ENCODE data around the gene TP53. TPM values are rescaled to one million over a fixed set of nuclear protein-coding genes. Genes with fewer than 3 reads are reported as not detected.
"Not testable (repeated sequence)": the region's sequence is repeated elsewhere in the genome, so short reads cannot be mapped to it uniquely, and the experiment has no call there.

TP53 gene
- total and polyA plus RNA-seq, 7 experiments from 2014 or later: 30.9 to 226 (median 59.1) TPM

GRCh38 chr17:7626307-7626706, 61.0 kb downstream of the TP53 start:
- POLR2A ChIA-PET: interaction anchor here (1.0 to 3.0 kb wide), 6 partner anchors 9 to 77 kb away, joined by 4 to 76 read pairs (median 9); partner anchors contain the start of genes FXR2, TP53 and WRAP53
- no peak for DNase-seq
- Mint-ChIP-seq H3K27me3 (no peaks in the 10 kb centered on the region), H3K36me3 (peaks cover 0 to 3% (median 0%) of the 10 kb centered on the region in 5 donors), H3K4me1 (peaks cover 7 to 19% (median 16%) of the 10 kb centered on the region in 7 donors), H3K9me3 (no peaks in the 10 kb centered on the region), H3K27ac (peak overlapping the region in 7 of 9 donors; percentile 41 to 91 (median 85)), H3K4me3 (peak overlapping the region; percentile 90 to 96 (median 94))
- Histone ChIP-seq H3K36me3 (ENCODE audit: control insufficient read depth in 2 of 3, insufficient read depth in 3 of 3, low read length in 3 of 3) (peaks cover 0 to 3% (median 0%) of the 10 kb centered on the region in 3 experiments), H3K4me3 (ENCODE audit: low read length) (no peak overlapping the region), H3K9me3 (ENCODE audit: control insufficient read depth in 2 of 3, low read length in 3 of 3) (no peaks in the 10 kb centered on the region), H3K27me3 (ENCODE audit: control insufficient read depth in 2 of 2, insufficient read depth in 2 of 2, low read length in 2 of 2) (no peaks in the 10 kb centered on the region), H3K4me1 (ENCODE audit: control insufficient read depth in 2 of 2, insufficient read depth in 2 of 2, low read length in 2 of 2) (peaks cover 5% of the 10 kb centered on the region in 2 donors), H3K27ac (ENCODE audit: low read depth, low read length) (peak overlapping the region; percentile 93)
- CTCF ChIA-PET: interaction anchor here (0.6 to 2.2 kb wide), 2 partner anchors 11 to 61 kb away, joined by 4 to 18 read pairs; partner anchors contain the start of genes TP53 and WRAP53
- intact Hi-C loops (cut with micrococcal nuclease): no loop called here
- peak; percentile 12 for ATAC-seq

GRCh38 chr17:7625749-7626148, 61.5 kb downstream of the TP53 start:
- H3K36me3 Mint-ChIP-seq; H3K4me3 ChIP-seq (ENCODE audit: low read length); ATAC-seq; H3K36me3 ChIP-seq (ENCODE audit: control insufficient read depth in 2 of 3, insufficient read depth in 3 of 3, low read length in 3 of 3); H3K27ac ChIP-seq (ENCODE audit: low read depth, low read length); H3K9me3 ChIP-seq (ENCODE audit: control insufficient read depth in 2 of 3, low read length in 3 of 3); H3K27me3 ChIP-seq (ENCODE audit: control insufficient read depth in 2 of 2, insufficient read depth in 2 of 2, low read length in 2 of 2); CTCF ChIA-PET; intact Hi-C loops (cut with micrococcal nuclease); H3K9me3 Mint-ChIP-seq; DNase-seq; H3K27me3 Mint-ChIP-seq; H3K4me1 ChIP-seq (ENCODE audit: control insufficient read depth in 2 of 2, insufficient read depth in 2 of 2, low read length in 2 of 2): not testable (repeated sequence)
- Mint-ChIP-seq H3K4me3 (peak overlapping the region in 2 of 10 donors; percentile 94 to 95), H3K4me1 (peaks cover 7 to 19% (median 16%) of the 10 kb centered on the region in 7 donors), H3K27ac (peak overlapping the region in 2 of 9 donors; percentile 32 to 91)
- POLR2A ChIA-PET: interaction anchor here (0.6 to 3.0 kb wide), 4 partner anchors 9 to 569 kb away, joined by 3 to 76 read pairs (median 9); partner anchors contain the start of genes TP53 and WRAP53

- Histone ChIP-seq H3K9me3 (ENCODE audit: control insufficient read depth in 2 of 3, low read length in 3 of 3) (no peaks in the 10 kb centered on the region), H3K27me3 (ENCODE audit: control insufficient read depth in 2 of 2, insufficient read depth in 2 of 2, low read length in 2 of 2) (no peaks in the 10 kb centered on the region), H3K36me3 (ENCODE audit: control insufficient read depth in 2 of 3, insufficient read depth in 3 of 3, low read length in 3 of 3) (peaks cover 0 to 3% (median 0%) of the 10 kb centered on the region in 3 experiments), H3K4me1 (ENCODE audit: control insufficient read depth in 2 of 2, insufficient read depth in 2 of 2, low read length in 2 of 2) (peaks cover 5% of the 10 kb centered on the region in 2 donors), H3K4me3 (ENCODE audit: low read length) (no peak overlapping the region), H3K27ac (ENCODE audit: low read depth, low read length) (no peak overlapping the region)
- ATAC-seq (no peak), DNase-seq (no peak)
- Mint-ChIP-seq H3K4me3 (no peak overlapping the region), H3K36me3 (peaks cover 0 to 3% (median 0%) of the 10 kb centered on the region in 5 donors), H3K4me1 (peaks cover 7 to 19% (median 16%) of the 10 kb centered on the region in 7 donors), H3K9me3 (no peaks in the 10 kb centered on the region), H3K27ac (peak overlapping the region in 1 of 9 donors; percentile 45), H3K27me3 (peaks cover 0 to 2% (median 0%) of the 10 kb centered on the region in 5 donors)
- ChIA-PET CTCF (interaction anchor here (0.7 kb wide), 1 partner anchor 63 kb away, joined by 9 read pairs; no protein-coding TSS in a partner anchor), POLR2A (no interaction called here)
- intact Hi-C loops (cut with micrococcal nuclease): no loop called here
These were observed 63.6 kb downstream of the TP53 start for GRCh38 chr17:7623661-7624060.

- Mint-ChIP-seq H3K9me3 (no peaks in the 10 kb centered on the region), H3K4me1 (peaks cover 0 to 9% (median 0%) of the 10 kb centered on the region in 7 donors), H3K27me3 (peaks cover 0 to 4% (median 0%) of the 10 kb centered on the region in 5 donors), H3K27ac (no peak overlapping the region), H3K4me3 (no peak overlapping the region), H3K36me3 (no peaks in the 10 kb centered on the region)
- H3K4me3 ChIP-seq (ENCODE audit: low read length): no peak overlapping the region
- no peak for DNase-seq
- no peaks in the 10 kb centered on the region for H3K9me3 ChIP-seq (ENCODE audit: control insufficient read depth in 2 of 3, low read length in 3 of 3)
- H3K4me1 ChIP-seq (ENCODE audit: control insufficient read depth in 2 of 2, insufficient read depth in 2 of 2, low read length in 2 of 2): no peaks in the 10 kb centered on the region
- ChIA-PET POLR2A (interaction anchor here (0.6 to 1.7 kb wide), 4 partner anchors 37 to 579 kb away, joined by 3 read pairs; partner anchors contain the start of gene MPDU1), CTCF (interaction anchor here (0.7 kb wide), 1 partner anchor 473 kb away, joined by 4 read pairs; no protein-coding TSS in a partner anchor)
- no peaks in the 10 kb centered on the region for H3K36me3 ChIP-seq (ENCODE audit: control insufficient read depth in 2 of 3, insufficient read depth in 3 of 3, low read length in 3 of 3)
- no peaks in the 10 kb centered on the region for H3K27me3 ChIP-seq (ENCODE audit: control insufficient read depth in 2 of 2, insufficient read depth in 2 of 2, low read length in 2 of 2)
- intact Hi-C loops (cut with micrococcal nuclease): no loop called here
- H3K27ac ChIP-seq (ENCODE audit: low read depth, low read length): no peak overlapping the region
- ATAC-seq: no peak
These were observed 66.5 kb downstream of the TP53 start for GRCh38 chr17:7620835-7621234.

- H3K4me1 ChIP-seq (ENCODE audit: control insufficient read depth in 2 of 2, insufficient read depth in 2 of 2, low read length in 2 of 2): peaks cover 5 to 6% of the 10 kb centered on the region in 2 donors
- H3K4me3 ChIP-seq (ENCODE audit: low read length): no peak overlapping the region
- peaks cover 0 to 1% (median 0%) of the 10 kb centered on the region in 5 donors for H3K36me3 Mint-ChIP-seq
- no peaks in the 10 kb centered on the region for H3K36me3 ChIP-seq (ENCODE audit: control insufficient read depth in 2 of 3, insufficient read depth in 3 of 3, low read length in 3 of 3)
- POLR2A ChIA-PET: interaction anchor here (0.7 to 8.0 kb wide), 3 partner anchors 24 to 68 kb away, joined by 3 to 101 read pairs (median 4); partner anchors contain the start of genes TP53 and WRAP53
- no peaks in the 10 kb centered on the region for H3K27me3 ChIP-seq (ENCODE audit: control insufficient read depth in 2 of 2, insufficient read depth in 2 of 2, low read length in 2 of 2)
- no peaks in the 10 kb centered on the region for H3K9me3 Mint-ChIP-seq
- H3K27me3 Mint-ChIP-seq: peaks cover 0 to 6% (median 0%) of the 10 kb centered on the region in 5 donors
- peak overlapping the region in 1 of 9 donors; percentile 18 for H3K27ac Mint-ChIP-seq
- H3K4me3 Mint-ChIP-seq: no peak overlapping the region
- DNase-seq: no peak
- no peak for ATAC-seq
- H3K9me3 ChIP-seq (ENCODE audit: control insufficient read depth in 2 of 3, low read length in 3 of 3): no peaks in the 10 kb centered on the region
- no peak overlapping the region for H3K27ac ChIP-seq (ENCODE audit: low read depth, low read length)
- CTCF ChIA-PET: interaction anchor here (1.2 kb wide), 1 partner anchor 9 kb away, joined by 4 read pairs; the partner anchor contains the start of gene SAT2
- H3K4me1 Mint-ChIP-seq: peaks cover 3 to 19% (median 5%) of the 10 kb centered on the region in 7 donors
- intact Hi-C loops (cut with micrococcal nuclease): loop anchor here in 1 of 2 donors (5.0 kb wide), 1 partner anchor 224 kb away; no protein-coding TSS in a partner anchor
These were observed 68.7 kb downstream of the TP53 start for GRCh38 chr17:7618608-7619007.
